HG02678 (cell line): ENCODE results near the gene IL1RAP.

ENCODE experiments used
- ATAC-seq: cut with Tn5 transposase; IDR thresholded peaks from one replicate; pipeline ENCODE4 v1.9.1; 2021; ENCODE audit warnings: mild to moderate bottlenecking, moderate library complexity; ENCODE audit not compliant: unreplicated experiment

The IL1RAP gene

DNA sequence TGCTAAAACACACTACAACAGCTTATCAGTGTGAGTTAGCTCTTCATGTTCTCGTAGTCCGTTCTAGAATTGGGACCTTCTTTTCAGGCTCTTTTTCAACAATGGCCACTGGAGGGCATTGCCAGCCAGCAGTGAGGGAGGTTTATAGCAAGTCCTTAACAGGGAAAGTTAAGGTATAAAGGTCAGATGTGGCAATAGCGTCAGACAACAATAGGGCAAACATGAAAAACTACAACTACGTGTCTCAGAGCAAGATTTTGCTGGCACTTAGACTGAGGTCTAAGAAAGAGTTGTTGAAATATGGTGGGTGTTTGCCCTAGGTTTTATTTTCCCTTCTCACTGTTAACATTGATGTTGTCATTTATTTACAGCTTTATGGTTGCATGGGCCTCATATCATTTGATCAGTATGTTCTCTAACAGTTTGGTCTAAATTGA lies 187.2 kb downstream of the IL1RAP start:
- no peak for ATAC-seq

GRCh38 chr3:190706582-190706981 lies 192.7 kb downstream of the IL1RAP start:
- ATAC-seq: no peak
